Measurements from ENCODE around the gene RHD. TPM values are rescaled to one million over a fixed set of nuclear protein-coding genes. Genes with fewer than 3 reads are reported as not detected.
A peak's percentile ranks its signal among the peaks of the same experiment; 100 is the strongest.
"Not testable (repeated sequence)": the region's sequence is repeated elsewhere in the genome, so short reads cannot be mapped to it uniquely, and the experiment has no call there.

RHD gene
- total RNA-seq, 1 experiment from 2014 or later: not detected

DNA sequence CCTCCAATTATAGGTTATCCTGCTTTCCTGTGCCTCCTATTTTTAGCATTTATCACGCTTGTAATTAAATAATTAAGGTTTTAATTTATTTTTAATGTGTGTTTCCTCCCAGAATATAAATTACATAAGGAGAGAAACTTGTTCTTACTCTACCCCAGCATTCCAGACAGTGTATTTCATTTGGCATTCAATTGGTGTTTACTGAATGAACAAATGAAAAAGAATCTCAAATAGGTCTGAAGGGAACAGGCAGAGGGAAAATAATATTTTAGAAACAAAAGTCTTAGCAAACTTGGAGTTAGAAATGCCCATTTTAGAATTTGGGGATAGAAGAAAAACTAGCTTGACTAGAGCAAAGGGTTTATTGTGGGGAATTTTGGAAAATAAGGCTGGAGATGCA, 15.1 kb upstream of the RHD start:
- no peak for DNase-seq (ENCODE audit: low spot score)

DNA sequence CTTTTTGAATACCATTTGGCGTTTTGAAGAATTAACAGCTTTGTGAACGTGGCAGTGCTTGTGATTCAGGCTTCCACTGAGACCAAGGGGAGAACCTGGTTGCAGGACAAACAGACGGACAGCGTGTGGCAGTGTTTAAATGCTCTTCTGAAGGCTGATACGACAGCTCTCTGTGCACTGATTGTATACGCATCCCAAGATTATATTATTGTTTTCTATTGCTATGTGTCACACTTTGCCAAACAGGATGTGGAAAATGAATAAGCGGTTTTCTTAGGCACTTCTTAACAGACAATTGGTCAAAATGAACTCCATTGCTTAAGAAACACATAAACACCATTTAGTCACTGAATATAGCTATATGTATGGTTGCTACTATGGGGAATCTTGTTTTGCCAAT, 12.5 kb upstream of the RHD start:
- DNase-seq (ENCODE audit: low spot score): not testable (repeated sequence)

DNA sequence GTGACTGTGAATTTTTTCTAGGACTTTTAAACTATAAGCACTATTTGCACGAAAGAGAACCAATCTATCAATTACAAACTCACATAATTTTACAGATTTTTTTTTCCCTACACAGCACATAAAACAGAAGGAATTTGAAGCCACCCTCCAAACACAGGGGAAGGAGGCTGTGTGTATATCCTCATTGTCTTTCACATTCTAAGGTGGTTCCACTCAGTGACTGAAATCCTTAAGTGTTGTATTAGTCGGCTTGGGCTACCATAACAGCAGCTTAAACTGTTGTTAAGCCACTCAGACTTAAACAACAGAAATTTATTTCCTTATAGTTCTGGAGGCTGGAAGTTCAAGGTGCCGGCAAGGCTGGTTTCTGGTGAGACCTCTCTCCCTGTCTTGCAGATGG, 12.0 kb upstream of the RHD start:
- DNase-seq (ENCODE audit: low spot score): not testable (repeated sequence)

DNA sequence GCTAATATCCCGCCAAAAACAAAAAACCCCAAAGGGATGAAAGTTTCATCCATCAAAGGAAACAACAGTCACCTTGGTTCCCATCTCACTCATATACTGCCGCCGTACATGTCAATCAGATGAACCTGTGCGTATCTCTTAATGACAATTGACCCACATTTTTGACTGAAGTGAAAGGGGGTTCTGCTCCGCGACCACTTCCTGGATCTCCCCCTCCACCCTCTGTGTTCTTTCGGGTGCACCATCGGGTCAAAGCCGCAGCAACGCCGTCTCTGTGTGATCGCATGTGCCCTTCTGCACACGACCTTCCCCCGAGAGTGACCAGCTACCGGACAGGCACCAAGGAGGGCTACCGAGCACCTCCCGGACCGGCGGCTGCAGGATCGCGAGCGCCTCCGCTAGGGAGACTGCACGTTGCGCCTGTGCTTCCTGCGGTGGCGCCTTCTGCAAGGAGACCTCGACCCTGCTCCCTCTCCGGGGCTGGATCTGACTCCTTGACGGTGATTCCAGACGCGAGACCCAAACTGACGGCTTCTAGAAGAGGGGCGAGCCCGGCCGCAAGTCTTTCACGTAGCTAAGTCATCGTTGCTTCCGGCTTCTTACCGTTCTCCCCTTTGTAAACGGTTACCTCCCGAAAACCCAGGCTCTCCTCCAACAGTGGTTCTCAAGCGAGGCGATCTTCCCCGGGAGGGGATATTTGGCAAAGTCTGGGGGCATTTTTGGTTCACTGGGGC, 5.6 kb upstream of the RHD start:
- not testable (repeated sequence) for DNase-seq (ENCODE audit: low spot score)

DNA sequence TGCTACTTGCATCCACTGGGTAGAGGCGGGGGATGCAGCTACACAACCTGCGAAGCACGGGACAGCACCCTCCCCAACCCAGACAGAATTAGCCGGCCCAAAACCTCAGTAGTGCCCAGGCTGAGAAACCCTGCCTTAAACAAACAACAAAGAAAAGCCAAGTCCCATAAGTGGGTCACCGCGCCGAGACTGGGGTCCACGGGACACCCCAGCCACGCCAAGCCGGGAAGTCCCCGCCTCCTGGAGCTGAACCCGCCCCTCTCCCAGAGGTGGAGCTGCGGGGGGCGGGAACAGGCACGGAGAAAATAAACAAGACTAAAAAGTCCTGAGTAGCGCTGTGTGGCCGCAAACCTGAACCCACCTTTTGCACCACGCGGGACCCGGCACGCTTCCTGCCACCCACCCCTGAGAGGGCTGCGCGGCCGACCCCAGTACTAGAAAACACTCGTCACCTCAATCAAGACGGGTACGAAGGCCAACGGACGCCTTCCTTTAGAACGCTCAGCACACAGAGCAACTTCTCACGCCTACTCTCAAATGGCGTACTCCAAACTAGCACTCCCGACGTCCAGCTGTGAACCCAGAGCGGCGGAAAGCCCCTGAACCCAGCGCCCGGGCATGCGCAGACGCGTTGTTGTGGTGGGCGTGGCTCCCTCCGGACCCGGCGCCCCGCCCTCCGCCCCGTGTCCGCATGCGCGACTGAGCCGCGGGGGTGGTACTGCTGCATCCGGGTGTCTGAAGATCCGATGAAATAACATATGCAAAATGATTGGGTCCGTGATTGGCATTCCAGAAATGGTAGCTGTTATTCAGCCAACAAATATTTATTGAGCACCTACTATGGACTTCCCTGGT, 4.8 kb upstream of the RHD start:
- peak; percentile 51 for DNase-seq (ENCODE audit: low spot score)

- DNase-seq (ENCODE audit: low spot score): not testable (repeated sequence)
Observed at GRCh38 chr1:25268143-25268760, 4.1 kb upstream of the RHD start.

GRCh38 chr1:25275648-25276047, 3.3 kb downstream of the RHD start:
- DNase-seq (ENCODE audit: low spot score): not testable (repeated sequence)

DNA sequence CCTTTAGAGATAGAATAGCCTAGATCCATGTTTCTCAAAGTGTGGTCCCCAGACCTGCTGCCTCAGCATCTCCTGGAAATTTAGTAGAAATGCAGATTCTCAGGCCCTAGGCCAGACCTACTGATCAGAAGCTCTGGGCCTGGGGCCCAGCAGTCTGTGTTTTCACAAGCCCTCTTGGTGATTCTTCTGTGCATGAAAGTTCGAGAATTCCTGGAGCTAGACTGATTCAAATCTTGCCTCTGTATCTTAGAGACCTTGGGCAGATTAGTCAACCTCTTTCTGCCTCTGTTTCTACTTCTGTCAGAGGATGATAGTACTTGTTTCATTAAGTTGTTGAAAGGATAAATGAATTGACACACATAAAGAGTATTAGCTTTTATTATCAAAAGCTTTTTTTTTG, 5.0 kb downstream of the RHD start:
- DNase-seq (ENCODE audit: low spot score): not testable (repeated sequence)

DNA sequence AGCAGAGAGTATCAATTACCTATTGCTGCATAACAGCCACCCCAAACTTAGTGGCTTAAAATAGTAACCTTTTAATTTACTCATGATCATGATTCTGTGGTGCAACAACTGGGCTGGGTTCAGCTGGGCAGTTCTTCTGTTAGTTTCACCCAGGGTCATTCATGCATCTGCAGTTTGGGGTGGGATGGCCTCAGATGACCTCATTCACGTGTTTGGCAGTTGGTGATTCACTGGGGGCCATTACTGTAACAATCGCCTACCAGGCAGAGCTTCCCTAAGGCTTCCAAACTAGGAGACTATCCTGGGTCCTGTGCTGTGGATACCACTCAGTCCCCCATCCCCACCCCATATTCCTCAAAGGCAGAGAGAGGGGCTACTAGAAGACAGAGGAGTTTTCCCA, 6.0 kb downstream of the RHD start:
- DNase-seq (ENCODE audit: low spot score): not testable (repeated sequence)

- not testable (repeated sequence) for DNase-seq (ENCODE audit: low spot score)
Observed at GRCh38 chr1:25278790-25279189, 6.5 kb downstream of the RHD start.

DNA sequence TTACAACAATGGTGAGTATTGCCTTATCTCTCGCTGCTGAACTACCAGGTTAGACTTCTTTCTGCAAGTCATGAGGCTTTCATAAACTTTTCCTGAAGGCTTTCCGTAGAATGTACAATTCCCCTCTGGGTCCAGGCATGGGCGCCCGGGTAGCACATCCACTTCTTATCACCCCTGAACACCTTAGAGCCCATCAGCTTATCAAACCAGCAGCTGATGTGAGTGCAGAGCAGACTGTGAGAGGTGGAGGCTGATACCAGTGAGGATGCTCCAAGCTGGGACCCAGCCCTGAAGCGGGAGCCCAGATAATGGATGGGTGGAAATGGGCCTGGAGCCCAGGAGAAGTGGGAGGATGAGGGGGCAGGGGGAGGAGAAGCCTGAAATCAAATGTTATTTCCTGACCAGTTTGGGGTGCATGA, 7.4 kb downstream of the RHD start:
- DNase-seq (ENCODE audit: low spot score): not testable (repeated sequence)

GRCh38 chr1:25285862-25286261, 13.6 kb downstream of the RHD start:
- not testable (repeated sequence) for DNase-seq (ENCODE audit: low spot score)

DNA sequence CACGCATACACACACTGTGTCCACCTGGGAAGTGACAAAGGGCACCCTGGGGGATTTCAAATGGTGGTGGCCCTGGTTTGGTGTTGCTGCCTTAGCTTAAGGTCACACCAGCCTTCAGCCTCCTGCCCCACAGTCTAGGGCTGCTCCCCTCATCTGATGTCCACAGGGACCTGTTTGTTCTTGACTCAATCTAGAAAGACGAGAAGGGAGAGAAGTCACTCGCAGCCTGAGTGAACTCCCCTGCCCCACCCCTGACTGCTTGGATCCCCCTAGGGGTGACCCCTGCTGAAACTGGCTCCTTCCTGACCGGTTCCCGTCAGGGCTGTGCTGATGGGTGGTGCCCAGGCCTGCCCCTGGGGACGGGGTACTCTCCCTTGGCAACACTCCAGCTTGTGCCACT, 14.9 kb downstream of the RHD start:
- DNase-seq (ENCODE audit: low spot score): not testable (repeated sequence)

- DNase-seq (ENCODE audit: low spot score): not testable (repeated sequence)
Observed at GRCh38 chr1:25288573-25289101, 16.3 kb downstream of the RHD start.

GRCh38 chr1:25290043-25290442, 17.7 kb downstream of the RHD start:
- DNase-seq (ENCODE audit: low spot score): not testable (repeated sequence)

GRCh38 chr1:25293426-25293825, 21.1 kb downstream of the RHD start:
- DNase-seq (ENCODE audit: low spot score): not testable (repeated sequence)

DNA sequence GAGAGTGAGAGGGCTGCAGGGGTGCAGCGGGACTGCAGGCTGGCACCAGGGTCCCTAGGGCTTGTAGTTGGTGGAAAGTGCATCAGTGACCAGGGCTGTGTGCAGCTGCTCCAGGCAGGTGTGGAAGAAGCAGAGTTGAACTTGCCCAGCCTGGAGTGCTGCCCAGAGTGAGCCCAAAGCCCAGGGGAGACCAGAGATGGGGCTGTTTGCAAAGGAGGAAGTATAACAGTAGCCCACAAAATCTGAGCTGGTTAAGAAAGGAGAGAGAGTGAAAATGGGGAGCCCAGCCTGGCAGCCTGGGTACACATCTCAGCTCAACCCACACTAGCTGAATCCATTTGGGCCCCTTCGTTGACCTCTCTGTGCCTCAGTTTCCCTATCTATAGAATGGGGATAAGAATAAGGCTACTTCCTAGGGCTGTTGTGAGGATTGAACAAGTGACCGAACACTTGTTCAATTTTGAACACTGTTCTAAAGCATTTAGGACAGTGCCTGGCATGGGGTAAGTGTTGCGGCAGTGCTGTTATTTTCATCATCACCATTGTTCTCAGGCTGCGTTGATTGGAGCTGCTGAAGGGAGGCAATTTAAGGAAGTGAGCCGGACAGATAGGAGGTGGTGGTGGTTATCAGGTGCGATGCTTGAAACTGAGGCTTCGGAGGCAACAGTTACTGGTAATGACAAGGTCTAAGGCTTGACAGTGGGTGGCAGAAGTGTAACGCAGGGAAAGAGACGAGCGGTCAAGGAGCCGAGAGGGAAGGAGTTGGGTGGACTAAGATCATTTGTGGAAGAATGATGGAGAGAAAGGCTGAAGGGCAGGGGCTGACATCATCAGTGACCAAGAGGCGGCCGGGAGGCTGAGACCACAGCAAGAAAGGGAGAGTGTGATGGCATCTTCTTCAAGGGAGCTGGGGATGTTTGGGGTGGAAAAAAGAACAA, 22.8 kb downstream of the RHD start:
- not testable (repeated sequence) for DNase-seq (ENCODE audit: low spot score)

- not testable (repeated sequence) for DNase-seq (ENCODE audit: low spot score)
Observed at GRCh38 chr1:25296501-25296900, 24.2 kb downstream of the RHD start.

GRCh38 chr1:25300729-25301128, 28.4 kb downstream of the RHD start:
- DNase-seq (ENCODE audit: low spot score): not testable (repeated sequence)

GRCh38 chr1:25302330-25302729, 30.0 kb downstream of the RHD start:
- DNase-seq (ENCODE audit: low spot score): not testable (repeated sequence)

DNA sequence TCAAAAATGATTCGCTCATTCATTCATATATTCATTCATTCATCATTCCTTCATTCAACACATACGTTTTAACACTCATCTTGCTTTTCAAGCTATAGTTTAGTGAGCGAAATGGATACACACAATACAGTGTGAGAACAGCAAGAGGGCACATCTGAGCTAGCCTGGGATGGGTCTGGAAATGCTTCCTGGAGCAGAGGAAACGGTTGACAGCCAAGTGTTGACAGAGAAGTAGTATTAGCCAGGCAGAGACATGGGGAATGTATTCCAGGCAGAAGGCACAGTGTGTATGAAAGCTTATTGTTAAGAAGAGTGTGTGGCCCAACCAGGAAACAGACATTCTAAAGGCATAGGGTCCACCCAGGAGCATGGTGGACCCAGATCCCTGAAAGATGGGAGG, 32.6 kb downstream of the RHD start:
- DNase-seq (ENCODE audit: low spot score): not testable (repeated sequence)

Measured in H4 (cell line).